GDM1 (cell line): ENCODE data around the gene IL22RA2.
A peak's percentile ranks its signal among the peaks of the same experiment; 100 is the strongest.

Experiments
- DNase-seq: peaks from one replicate; lab custom pipeline; 2025; lab: John Stamatoyannopoulos, UW

IL22RA2 gene

DNA sequence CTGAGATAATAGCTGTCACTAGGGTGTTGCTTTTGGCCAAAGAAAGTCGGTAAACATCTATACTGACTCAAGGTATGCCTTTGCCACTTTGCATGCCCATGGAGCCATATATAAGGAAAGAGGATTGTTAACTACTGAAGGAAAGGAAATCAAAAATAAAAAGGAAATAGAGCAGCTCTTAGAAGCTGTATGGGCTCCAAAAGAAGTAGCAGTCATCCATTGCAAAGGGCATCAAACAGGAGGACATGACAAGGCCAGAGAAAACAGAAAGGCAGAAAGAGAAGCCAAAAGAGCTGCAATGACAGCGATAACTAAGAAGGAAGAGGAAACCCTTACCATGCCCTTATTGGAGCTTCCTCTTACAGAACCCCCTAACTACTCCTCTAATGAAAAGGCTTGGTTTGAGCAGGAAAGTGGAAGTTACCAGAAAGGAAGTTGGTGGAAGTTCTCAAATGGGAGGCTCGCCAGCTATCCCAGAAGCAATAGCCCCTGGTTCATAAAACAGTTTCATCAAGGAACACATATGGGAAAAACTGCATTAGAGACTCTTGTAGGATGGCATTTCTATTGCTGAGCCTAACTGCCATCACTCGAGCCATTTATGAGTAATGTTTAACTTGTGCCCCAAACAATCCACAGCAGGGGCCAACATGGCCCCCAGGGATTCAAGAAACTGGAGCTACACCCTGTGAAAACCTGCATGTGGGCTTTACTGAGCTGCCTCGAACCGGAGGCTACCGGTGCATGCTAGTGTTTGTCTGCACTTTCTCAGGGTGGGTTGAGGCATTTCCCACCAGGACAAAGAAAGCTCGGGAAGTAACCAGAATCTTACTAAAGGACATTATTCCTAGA, 7.0 kb downstream of the IL22RA2 start:
- peak; percentile 47 for DNase-seq

DNA sequence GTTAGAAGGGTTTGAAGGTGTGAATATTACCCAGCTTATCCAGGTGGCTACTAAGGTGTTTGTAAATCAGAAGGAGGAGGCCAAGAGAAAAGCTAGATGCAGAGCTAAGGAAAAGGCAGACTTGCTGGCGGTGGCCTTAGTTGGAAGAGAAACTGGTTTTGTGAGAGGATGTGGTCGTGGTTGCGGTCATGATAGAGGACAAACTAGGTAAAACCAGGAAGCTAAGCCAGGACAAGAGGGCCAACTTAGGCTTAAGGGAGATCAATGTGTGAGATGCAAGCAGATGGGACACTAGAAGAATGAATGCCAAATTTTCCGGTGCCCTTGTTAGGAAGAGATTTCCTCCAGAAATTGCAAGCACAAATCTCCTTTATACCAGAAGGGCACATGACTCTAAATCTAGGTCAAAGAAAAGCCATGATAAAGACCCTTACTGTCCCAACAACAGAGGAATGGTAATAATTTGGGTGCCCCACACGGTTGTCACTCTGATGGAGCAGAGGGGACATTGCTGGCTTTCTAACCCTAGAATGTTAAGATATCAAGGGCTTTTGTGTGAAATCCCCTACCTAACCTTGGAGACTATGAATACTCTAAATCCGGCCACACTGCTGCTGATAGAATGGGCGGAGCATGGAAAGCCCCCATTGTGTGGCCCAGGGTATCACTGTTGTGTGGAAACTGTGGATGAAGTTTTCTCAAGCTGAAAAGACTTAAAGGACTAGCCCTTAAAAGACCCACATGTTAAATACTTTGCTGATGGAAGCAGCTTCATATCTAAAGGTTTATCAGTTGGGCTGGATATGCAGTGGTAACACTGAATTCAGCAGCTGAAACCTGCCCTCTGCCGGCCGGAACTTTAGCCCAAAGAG, 7.8 kb downstream of the IL22RA2 start:
- DNase-seq = peak; percentile 30

DNA sequence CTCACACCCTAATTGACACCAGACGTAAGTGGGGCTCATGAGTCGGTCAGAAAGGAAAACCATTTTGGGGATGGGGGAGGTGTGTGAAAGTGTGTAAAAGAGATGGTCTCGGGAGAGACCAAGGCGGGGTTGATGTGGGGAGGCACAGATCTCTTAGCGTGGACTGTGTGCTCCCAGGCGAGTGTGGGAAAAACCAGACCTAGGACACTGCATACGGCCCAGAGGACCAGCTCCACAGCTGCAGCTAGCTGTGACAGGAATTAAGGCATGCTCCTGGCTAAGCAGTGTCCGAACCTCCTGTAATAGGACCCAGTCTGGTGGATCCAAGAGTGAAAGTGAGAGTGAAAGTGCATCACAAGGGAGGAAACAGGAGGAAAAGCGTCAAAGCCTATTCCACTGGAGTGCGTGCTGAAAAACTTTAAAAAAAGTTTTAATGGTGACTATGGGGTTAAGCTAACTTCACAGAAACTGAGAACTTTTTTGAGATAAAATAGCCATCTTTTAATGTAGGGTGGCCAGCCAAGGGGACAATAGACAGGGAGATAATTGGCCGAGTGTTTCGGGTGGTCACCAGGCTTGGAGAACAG, 9.6 kb downstream of the IL22RA2 start:
- no peak for DNase-seq

DNA sequence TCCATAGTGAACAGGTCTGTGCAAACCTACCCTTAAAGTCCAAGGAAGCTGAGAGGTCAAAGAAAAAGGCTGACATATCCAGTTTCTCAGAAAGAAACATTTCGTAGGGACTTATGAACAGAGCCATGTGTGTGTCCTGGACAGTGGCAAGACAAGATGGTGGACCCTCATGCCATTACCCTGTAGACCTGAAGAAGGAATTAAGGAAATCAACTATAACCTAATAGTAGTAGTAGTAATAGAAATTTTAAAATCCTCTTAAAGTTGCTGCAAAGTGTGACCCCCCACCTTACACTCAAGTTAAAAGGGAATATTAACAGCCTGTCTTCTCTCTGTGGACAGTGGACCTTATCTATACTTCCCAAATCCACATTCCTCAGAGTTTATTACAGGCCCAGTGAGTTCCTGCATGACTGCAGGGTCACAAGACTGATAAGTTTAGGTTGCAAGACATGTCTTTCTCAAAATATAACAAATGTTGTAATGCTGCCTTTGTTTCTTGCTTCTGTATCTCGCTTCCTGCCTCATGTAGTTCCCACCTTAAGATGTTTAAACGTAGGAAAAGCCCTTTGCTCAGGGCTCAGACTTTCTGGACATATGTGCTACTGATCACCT, 10.6 kb downstream of the IL22RA2 start:
- no peak for DNase-seq

DNA sequence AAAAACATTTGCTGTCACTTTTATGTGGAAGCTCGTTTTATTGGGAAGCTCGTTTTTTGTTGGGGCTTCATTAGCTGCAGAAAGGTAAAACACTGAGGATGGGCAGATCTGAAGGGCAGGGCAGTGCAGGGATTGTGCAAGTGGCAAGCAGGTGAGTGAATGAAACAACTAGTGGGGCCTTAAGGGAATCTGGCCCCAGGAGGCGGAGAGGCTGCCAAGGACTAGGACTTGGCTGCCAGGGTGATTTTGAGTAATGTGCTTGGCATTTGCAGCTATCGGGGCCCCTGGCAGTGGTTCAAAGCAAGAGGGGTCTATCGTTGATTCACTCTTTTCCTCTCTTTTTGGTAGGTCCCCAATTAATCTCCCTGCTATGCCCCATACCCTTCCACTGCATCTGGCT, 11.5 kb downstream of the IL22RA2 start:
- no peak for DNase-seq

DNA sequence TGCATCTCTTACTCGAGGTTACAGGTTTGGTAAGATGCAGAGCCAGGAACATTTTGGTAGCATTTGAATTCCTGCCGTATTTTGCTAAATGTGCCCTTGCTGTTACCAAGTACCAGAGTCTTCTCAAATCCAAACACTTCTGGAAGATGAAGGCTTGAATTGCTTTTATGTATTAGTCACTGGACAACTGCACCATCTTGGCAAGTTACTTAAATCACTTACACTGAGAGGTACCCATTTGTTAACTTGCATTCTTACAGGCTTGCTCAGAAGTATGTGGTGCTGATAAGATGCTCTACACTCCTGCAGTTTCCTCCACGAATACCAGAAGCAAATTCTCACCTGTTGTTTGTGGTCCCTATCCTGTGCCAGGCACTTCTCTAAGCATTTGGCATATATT, 12.7 kb downstream of the IL22RA2 start:
- DNase-seq = no peak

DNA sequence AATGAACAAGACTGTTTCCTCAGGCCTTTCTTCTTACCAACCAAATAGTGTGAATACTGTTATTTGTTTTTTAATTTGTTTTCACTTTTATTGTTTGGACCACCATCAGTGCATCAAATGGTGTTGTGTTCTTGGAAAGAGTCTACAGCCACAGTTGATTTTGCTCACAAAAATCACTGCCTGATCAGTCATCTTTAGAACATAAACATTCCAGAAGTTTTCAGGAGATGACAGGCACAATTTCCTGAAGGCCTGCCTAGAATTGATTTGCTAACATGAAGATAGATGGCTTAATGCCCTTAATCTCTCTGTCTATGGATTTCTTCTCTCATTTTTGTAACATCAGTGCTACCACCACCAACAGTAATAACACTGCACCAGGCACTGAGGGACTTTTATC, 13.5 kb downstream of the IL22RA2 start:
- no peak for DNase-seq

DNA sequence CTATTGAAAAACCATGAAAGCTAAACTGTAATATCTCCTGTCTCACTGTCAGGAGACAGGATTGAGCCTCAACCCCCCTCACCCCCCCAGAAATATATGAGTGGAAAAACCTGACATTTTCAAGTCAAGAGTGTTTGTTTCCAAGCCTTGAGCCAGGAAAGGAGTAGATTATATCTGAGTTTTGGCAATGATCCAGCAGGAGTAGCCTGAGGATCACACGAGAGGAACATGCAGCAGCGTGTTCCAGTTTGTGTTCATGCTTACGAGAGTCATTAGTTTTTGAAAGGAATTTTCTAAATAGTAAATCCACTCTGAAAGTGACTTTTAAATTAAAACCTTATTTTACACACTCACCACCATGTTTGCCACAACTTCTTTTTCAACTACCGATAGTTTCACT, 15.8 kb downstream of the IL22RA2 start:
- DNase-seq = no peak

DNA sequence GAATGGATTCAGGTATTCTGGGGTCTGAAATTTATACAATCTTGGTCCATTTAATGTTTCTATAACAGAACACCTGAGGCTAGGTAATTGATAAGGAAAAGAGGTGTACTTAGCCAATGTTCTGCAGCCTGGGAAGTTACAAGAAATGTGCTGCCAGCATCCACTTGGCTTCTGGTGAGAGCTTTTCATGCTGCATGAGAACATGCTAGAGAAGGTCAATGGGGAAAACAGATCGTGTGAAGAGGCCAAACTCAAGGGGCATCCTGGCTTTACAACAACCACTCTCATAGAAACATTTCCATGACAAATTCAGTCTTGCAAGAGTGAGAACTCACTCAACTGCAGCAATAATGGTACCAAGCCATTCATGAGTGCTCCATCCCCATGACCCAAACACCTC, 16.8 kb downstream of the IL22RA2 start:
- no peak for DNase-seq

DNA sequence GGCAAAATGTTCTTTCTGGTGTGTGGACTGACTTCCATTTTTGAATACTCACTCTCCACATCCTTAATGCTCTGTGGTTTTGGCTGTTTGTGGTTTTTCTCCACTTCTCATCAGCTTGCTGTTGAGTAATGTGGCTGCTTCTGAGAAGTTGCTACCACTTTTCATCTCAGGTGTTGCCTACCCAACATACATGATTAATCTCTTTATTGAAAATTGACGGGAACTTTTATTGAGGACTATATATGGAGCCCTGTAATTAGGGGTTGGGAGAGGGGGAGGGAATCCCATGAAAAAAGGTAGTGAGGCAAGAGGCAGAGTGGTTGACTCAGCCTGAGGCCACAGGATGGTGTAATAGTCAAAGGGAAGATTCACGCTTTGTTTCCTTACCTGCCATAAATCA, 17.6 kb downstream of the IL22RA2 start:
- DNase-seq = peak; percentile 63

DNA sequence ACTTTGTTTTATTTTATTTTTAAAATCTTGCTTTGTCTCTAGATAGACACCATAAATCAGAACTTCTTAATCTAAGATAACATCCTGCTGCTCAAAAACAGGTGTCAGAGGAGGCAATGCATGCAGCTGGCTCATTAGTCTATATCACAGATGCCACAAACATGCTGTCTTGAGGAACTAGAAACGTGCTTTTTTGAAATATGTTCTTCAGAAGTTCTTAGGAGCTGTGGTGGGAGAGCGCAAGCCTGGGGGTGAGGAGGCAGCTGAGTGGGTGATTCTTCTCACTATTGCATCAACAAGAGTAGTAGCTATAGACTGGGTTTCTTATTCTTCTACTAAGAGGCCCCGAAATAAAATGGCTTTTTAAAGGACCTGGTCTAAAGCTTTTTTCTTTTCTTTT, 23.4 kb downstream of the IL22RA2 start:
- DNase-seq = no peak

DNA sequence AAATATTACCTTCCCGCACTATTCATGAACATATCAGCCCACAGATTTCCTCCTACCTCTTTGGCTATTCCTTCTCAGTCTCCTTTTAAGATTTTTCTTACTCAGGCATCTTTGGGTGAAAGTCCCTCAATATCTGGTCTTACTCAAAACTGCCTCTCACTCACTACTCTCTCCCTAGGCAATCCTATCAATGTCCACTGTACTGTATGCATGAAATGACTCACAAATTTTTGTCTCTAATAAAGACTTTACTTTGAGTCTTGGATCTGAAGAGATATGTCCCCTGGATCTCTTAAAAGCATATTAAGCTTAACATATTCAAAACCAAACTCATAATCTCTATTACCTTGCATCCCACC, 24.4 kb downstream of the IL22RA2 start:
- DNase-seq = no peak

DNA sequence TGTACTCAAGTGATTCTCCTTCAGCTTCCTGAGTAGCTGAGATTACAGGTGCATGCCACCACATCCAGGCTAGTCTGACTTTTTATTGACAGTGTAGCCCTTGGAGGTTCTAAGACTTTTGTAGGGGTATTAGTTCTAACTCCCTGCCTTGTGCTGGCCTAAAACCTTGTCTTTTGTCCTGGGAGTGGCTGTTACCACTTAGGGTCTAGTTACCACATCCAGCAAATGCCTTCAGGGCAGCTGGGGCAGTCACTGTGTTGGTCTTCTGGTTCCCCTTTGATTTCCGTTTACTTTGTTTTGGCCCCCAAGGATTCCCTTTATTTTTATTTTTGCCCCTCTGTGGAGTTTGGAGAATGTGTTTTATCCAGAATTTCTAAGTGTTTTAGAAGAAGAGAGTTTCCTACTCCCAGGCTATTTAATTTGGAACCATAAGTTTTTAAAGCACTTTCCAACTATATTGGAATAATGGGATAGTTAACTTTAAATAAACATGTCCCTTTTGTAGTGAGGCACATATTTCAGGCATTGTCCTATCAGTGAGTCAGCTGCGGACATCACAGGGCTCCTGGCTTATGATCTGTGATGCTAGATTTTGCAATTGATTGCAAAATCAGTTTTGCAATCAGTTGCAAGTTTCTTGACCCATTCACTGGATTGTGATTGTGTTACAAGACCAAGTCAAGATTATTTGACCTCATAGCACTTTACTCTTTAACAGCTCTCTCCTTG, 25.0 kb downstream of the IL22RA2 start:
- DNase-seq = no peak

DNA sequence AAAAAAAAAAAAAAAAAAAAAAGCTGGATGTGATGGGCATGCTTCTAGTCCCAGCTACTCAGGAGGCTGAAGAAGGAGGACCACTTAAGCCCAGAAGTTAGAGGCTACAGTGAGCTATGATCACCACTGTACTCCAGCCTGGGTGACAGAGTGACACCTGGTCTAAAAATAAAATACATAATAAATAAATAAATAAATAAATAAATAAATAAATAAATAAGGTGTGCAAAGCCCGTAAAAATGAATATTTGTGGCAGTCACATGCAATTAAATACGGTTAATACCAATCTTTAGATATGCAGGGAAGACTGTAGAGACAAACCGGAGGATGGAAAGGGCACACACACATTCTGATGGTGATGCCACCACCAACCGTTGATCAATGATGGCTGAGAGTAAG, 26.2 kb downstream of the IL22RA2 start:
- DNase-seq = no peak

DNA sequence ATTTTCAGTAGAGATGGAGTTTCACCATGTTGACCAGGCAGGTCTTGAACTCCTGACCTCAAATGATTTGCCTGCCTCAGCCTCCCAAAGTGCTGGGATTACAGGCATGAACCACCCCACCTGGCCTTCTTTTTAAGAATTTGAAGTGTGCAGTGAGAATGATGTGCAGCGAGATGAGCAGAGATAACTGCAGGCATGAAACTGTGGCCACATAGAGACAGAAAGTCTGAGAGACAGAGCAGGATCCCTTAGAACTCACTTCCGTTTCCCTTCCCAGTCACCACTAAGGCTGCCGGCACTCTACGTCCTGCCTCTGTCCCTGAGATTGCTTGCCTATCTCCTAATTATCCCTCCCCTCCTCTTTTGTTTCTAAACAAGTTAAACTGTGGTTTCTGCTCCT, 27.2 kb downstream of the IL22RA2 start:
- DNase-seq = no peak

DNA sequence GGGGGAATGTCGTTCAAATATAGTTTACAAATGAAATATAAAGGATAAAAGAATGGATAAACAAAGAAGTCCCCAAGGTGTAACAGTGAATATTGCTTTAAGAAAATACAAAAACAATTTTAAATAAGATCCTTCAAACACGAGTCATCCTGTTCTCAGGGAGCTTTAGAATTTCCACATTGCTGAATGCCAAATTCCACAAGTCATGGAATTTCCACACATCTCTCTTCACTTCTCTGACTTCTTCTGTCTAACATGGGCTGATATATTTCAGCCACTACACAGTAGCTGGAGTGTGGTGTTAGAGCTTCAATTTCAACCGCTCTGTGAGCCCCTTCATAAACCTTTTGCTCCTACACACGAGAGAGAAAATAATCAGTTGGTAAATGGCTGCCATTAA, 28.0 kb downstream of the IL22RA2 start:
- DNase-seq = no peak

DNA sequence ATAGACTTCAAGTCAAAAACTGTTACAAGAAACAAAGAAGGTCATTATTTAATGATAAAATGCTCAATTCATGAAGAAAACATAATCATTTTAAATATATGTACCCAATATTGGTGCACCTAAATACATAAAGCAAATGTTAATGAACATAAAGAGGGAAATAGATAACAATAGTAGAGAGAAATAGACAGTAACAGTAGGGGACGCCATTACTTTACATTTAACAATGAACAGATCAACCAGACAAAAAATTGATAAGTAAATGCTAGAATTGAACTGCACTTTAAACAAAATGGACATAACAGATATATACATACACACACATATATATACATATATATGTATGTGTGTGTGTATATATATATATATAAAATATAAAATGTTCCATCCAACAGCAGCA, 37.4 kb downstream of the IL22RA2 start:
- DNase-seq = no peak

DNA sequence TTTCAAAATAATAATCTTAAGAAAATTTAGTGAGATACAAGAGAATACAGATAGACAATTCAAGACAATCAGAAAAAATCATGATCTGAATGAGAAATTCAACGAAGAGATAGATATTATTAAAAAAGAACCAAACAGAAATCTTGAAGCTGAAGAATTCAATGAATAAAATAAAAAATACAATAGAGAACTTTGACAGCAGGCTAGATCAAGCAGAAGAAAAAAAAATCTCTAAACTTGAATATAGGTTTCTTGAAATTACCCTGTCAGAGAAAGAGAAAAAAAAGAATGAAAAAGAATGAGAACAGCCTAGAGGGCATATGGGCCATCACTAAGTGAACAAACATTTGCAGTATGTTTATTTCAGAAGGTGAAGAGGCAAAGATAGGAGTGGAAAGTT, 39.0 kb downstream of the IL22RA2 start:
- DNase-seq = no peak

DNA sequence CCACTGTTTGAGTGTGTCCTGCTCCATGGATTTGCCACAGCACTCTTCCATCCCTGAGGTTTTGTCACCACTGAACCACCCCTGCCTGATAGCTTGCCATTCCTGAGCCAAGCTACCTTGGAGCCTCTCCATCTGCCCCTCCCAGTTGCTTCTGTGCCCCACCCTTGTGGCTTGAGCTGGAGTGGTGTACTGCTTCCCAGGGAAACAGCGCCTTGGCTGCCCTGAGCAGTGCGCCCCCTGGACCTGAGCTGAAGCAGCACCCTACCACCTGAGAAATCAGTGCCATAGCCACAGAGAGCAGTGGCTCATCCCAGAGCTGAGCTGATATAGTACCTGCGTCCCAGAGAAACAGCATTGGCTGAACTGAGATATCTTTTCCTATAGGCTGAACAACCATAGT, 40.3 kb downstream of the IL22RA2 start:
- DNase-seq = no peak

DNA sequence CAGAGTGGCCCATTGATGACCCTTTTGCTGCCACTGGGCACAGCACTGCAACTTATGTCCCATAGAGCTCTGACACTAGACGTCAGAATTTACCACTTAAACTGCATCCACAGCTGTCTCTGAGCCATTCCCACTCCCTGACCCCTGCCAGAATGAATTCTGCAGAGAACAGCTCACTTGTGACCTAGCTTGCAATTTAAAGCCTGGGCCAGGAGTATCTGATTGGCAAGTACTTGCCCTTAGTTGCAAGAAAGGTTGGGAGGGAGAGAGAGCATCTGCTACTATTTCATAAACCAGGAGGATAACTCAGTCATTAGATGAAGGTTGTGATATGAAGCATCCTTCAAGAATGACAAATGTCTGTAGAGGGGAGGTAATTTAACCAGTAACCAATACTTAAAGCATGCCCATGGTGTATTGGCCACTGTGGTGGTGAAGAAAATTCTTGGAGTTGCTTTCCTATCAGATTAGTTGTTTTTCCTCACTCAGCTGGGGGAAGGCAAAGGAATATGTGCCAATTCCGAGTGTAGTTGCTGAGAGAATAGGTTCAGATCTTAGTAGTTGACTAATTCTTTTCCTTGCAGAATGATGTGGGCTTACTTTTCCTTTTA, 46.5 kb downstream of the IL22RA2 start:
- DNase-seq = no peak

DNA sequence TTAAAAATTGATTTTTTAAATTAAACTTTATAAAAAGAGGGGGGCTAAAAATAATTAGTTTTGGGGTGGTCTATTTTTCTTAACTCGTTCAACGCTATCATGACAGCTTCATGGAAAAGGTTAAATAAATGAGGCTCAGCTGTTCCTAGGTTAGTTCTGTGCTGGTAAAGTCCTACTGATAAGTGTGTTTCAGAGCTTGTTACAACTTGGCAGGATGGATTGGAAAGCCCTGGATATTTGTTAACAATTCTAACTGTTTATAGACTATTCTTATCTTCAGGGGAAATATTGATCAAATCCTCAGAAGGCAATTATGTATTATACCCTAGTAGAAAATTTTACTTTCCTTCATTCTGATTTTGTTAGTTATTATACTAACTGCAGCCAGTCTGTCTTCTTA, 50.4 kb downstream of the IL22RA2 start:
- DNase-seq = no peak
